NK-92 (cell line): Measurements from ENCODE around the gene ZBTB39.
"Not testable (repeated sequence)": the region's sequence is repeated elsewhere in the genome, so short reads cannot be mapped to it uniquely, and the experiment has no call there.

Experiments used
- DNase-seq: peaks from one replicate; lab custom pipeline; 2025; ENCODE audit not compliant: unreplicated experiment; lab: John Stamatoyannopoulos, UW

Gene ZBTB39

GRCh38 chr12:57003395-57003794 is 3.0 kb downstream of the ZBTB39 start:
- DNase-seq: no peak

GRCh38 chr12:57001448-57001906 is 4.9 kb downstream of the ZBTB39 start:
- no peak for DNase-seq

- no peak for DNase-seq
Observed at GRCh38 chr12:57000393-57000792, 6.0 kb downstream of the ZBTB39 start.

GRCh38 chr12:56999456-56999855 is 6.9 kb downstream of the ZBTB39 start:
- DNase-seq: no peak

GRCh38 chr12:56998981-56999380 is 7.4 kb downstream of the ZBTB39 start:
- no peak for DNase-seq

- no peak for DNase-seq
Observed at GRCh38 chr12:56998316-56998715, 8.0 kb downstream of the ZBTB39 start.

GRCh38 chr12:56996793-56997545 is 9.4 kb downstream of the ZBTB39 start:
- no peak for DNase-seq

GRCh38 chr12:56995930-56996496 is 10.3 kb downstream of the ZBTB39 start:
- DNase-seq: no peak

- DNase-seq: no peak
Observed at GRCh38 chr12:56995201-56995929, 11.0 kb downstream of the ZBTB39 start.

- no peak for DNase-seq
Observed at GRCh38 chr12:56994231-56994746, 12.1 kb downstream of the ZBTB39 start.

GRCh38 chr12:56993346-56993745 is 13.0 kb downstream of the ZBTB39 start:
- DNase-seq: no peak

- no peak for DNase-seq
Observed at GRCh38 chr12:56991319-56992246, 14.8 kb downstream of the ZBTB39 start.

- no peak for DNase-seq
Observed at GRCh38 chr12:56990648-56991318, 15.6 kb downstream of the ZBTB39 start.

- no peak for DNase-seq
Observed at GRCh38 chr12:56989861-56990610, 16.3 kb downstream of the ZBTB39 start.

- DNase-seq: no peak
Observed at GRCh38 chr12:56988207-56988739, 18.1 kb downstream of the ZBTB39 start.

GRCh38 chr12:56987551-56988053 is 18.7 kb downstream of the ZBTB39 start:
- DNase-seq: no peak

- DNase-seq: no peak
Observed at GRCh38 chr12:56987011-56987410, 19.3 kb downstream of the ZBTB39 start.

- not testable (repeated sequence) for DNase-seq
Observed at GRCh38 chr12:56985714-56986113, 20.6 kb downstream of the ZBTB39 start.

- no peak for DNase-seq
Observed at GRCh38 chr12:56983386-56983785, 23.0 kb downstream of the ZBTB39 start.
